ENCODE data around the gene AUP1.

The AUP1 gene

GRCh38 chr2:74558284-74559230, 29.1 kb upstream of the AUP1 start:
- no peak for DNase-seq

- DNase-seq = no peak
Observed at GRCh38 chr2:74556831-74557370, 27.4 kb upstream of the AUP1 start.

- no peak for DNase-seq
Observed at GRCh38 chr2:74556159-74556558, 26.7 kb upstream of the AUP1 start.

- peak in 2 of 58 donors; percentile 10 to 14 for DNase-seq
Observed at GRCh38 chr2:74555610-74556103, 26.2 kb upstream of the AUP1 start.

- DNase-seq = peak in 1 of 58 donors; percentile 37
Observed at GRCh38 chr2:74554820-74555531, 25.5 kb upstream of the AUP1 start.

- DNase-seq = peak in 53 of 58 donors; percentile 11 to 75 (median 59)
Observed at GRCh38 chr2:74553892-74554819, 24.6 kb upstream of the AUP1 start, which contains the start of the genes DOK1 and LOXL3. TSS of gene DOK1 (plus strand) at chr2:74554720. CDS start at chr2:74554755, 35 bp downstream. TSS of gene LOXL3 (minus strand) at chr2:74553942. CDS start at chr2:74552634, 1,308 bp downstream.

- DNase-seq = peak in 8 of 58 donors; percentile 11 to 41 (median 20)
Observed at GRCh38 chr2:74552914-74553811, 23.7 kb upstream of the AUP1 start.

- DNase-seq = no peak
Observed at GRCh38 chr2:74551942-74552913, 22.7 kb upstream of the AUP1 start.

GRCh38 chr2:74551530-74551929, 22.0 kb upstream of the AUP1 start:
- DNase-seq = no peak

GRCh38 chr2:74550231-74550630, 20.7 kb upstream of the AUP1 start:
- DNase-seq = no peak

- DNase-seq = peak in 12 of 58 donors; percentile 10 to 30 (median 14)
Observed at GRCh38 chr2:74548900-74549826, 19.7 kb upstream of the AUP1 start.

- DNase-seq = no peak
Observed at GRCh38 chr2:74548285-74548899, 18.9 kb upstream of the AUP1 start.

GRCh38 chr2:74546004-74546403, 16.5 kb upstream of the AUP1 start:
- no peak for DNase-seq

- DNase-seq = no peak
Observed at GRCh38 chr2:74544634-74545033, 15.1 kb upstream of the AUP1 start.

- no peak for DNase-seq
Observed at GRCh38 chr2:74542978-74543377, 13.5 kb upstream of the AUP1 start.

- DNase-seq = no peak
Observed at GRCh38 chr2:74540291-74540690, 10.8 kb upstream of the AUP1 start.

All from anterior cingulate cortex (tissue), 58 donors.